HepG2 (cell line): Measurements from ENCODE around the gene WDR19. TPM values are rescaled to one million over a fixed set of nuclear protein-coding genes. Genes with fewer than 3 reads are reported as not detected.
"Not testable (repeated sequence)": the region's sequence is repeated elsewhere in the genome, so short reads cannot be mapped to it uniquely, and the experiment has no call there.

Source experiments
- ATAC-seq: fragments of 200-7000 bp; cut with Tn5 transposase; 3 replicates; pipeline ENCODE4 v1.9.1; 2020; ENCODE audit warnings: mild to moderate bottlenecking, moderate library complexity
- BruUV-seq: library from RNA; stranded (reverse); fragments of 400-500 nt; replicated peaks from 2 replicates; lab custom pipeline; 2021; lab: Mats Ljungman, UMichigan
- CTCF ChIA-PET: fragments of 300-600 bp; formaldehyde crosslinking; extraction: SDS; loops from one replicate; lab custom pipeline; 2021; ENCODE audit warnings: low total read pairs, inconsistent platforms, low intra/inter-chr PET ratio; lab: Yijun Ruan, JAX
- POLR2A ChIA-PET: fragments of 350-600 bp; sonication (Branson Sonifier 250); formaldehyde crosslinking; loops from one replicate; lab custom pipeline; 2020; ENCODE audit warnings: antibody characterized with exemption, inconsistent platforms; lab: Yijun Ruan, JAX
- DNase-seq: peaks from one replicate; pipeline ENCODE4 v3.0.0-alpha.2; 2015; ENCODE audit warnings: low spot score
- FAIRE-seq: peaks from 3 replicates; lab custom pipeline; 2011; peaks lifted over from hg19 to GRCh38; lab: Jason Lieb, UNC
- H2AFZ ChIP-seq: one replicate; pipeline ENCODE4 v1.6.1; 2011; ENCODE audit warnings: low read length, inconsistent platforms
- H3K27ac ChIP-seq: fragments of 300-600 bp; 3 replicates; pipeline ENCODE4 v1.8.0; 2011; ENCODE audit warnings: mixed run types, mild to moderate bottlenecking, mixed read lengths, low read length, inconsistent platforms; ENCODE audit not compliant: insufficient read depth; ENCODE audit errors: extremely low read length
- H3K27me3 ChIP-seq, 2 experiments: fragments of 200-600 bp in 1 of 2; 2 replicates in 1 of 2; 3 replicates in 1 of 2; pipeline versions ENCODE4 v1.6.0 to v1.8.0; 2011; ENCODE audit warnings: low read length in 2 of 2, mild to moderate bottlenecking in 2 of 2, moderate library complexity in 2 of 2, inconsistent platforms in 1 of 2; ENCODE audit not compliant: insufficient read depth in 2 of 2, control insufficient read depth in 1 of 2
- H3K36me3 ChIP-seq, 2 experiments: fragments of 200-600 bp in 1 of 2; replicated peaks in 1 of 2; 2 replicates in 1 of 2; 3 replicates in 1 of 2; pipeline versions ENCODE4 v1.5.1 to v1.8.0; 2011; ENCODE audit warnings: low read length in 2 of 2, inconsistent platforms in 1 of 2; ENCODE audit not compliant: insufficient read depth in 2 of 2, control insufficient read depth in 1 of 2
- H3K4me1 ChIP-seq: 2 replicates; pipeline ENCODE4 v1.5.1; 2012; ENCODE audit warnings: low read length, inconsistent platforms; ENCODE audit not compliant: insufficient read depth
- H3K4me2 ChIP-seq: 2 replicates; pipeline ENCODE4 v1.6.0; 2011; ENCODE audit warnings: low read depth, low read length, inconsistent platforms
- H3K4me3 ChIP-seq, 3 experiments: fragments of 200-600 bp in 1 of 3; sonication (generic), shearing (Covaris generic) in 1 of 3; replicated peaks in 1 of 3; 2 replicates each; pipeline ENCODE4 v1.5.1; 2011 to 2016; ENCODE audit warnings: low read length in 3 of 3, inconsistent platforms in 2 of 3, low read depth in 2 of 3, mild to moderate bottlenecking in 2 of 3, control low read depth in 1 of 3, mixed read lengths in 1 of 3; ENCODE audit not compliant: insufficient read depth in 1 of 3
- H3K79me2 ChIP-seq: one replicate; pipeline ENCODE4 v1.6.1; 2011; ENCODE audit warnings: low read length, inconsistent platforms; ENCODE audit not compliant: insufficient read depth
- H3K9ac ChIP-seq: 2 replicates; pipeline ENCODE4 v1.6.0; 2011; ENCODE audit warnings: mild to moderate bottlenecking, low read depth, low read length, inconsistent platforms; ENCODE audit not compliant: insufficient read depth
- H3K9me3 ChIP-seq: 2 replicates; pipeline ENCODE4 v1.5.1; 2012; ENCODE audit warnings: mild to moderate bottlenecking, low read length
- H4K20me1 ChIP-seq: 2 replicates; pipeline ENCODE4 v1.6.0; 2011; ENCODE audit warnings: inconsistent platforms, mild to moderate bottlenecking, low read length, moderate library complexity; ENCODE audit not compliant: insufficient read depth
- ELF1 ChIP-seq: sonication (generic); formaldehyde crosslinking; IDR thresholded peaks from 2 replicates; pipeline ENCODE4 v1.4.0; 2020; ENCODE audit warnings: missing genetic modification reagents
- PHF20 ChIP-seq: sonication (generic); formaldehyde crosslinking; IDR thresholded peaks from 2 replicates; pipeline ENCODE4 v1.5.0; 2020; ENCODE audit warnings: mild to moderate bottlenecking, missing genetic modification reagents
- ZKSCAN5 ChIP-seq: sonication (generic); formaldehyde crosslinking; IDR thresholded peaks from 2 replicates; pipeline ENCODE4 v1.5.1; 2020; ENCODE audit warnings: mild to moderate bottlenecking, missing genetic modification reagents
- ZNF281 ChIP-seq: sonication (generic); formaldehyde crosslinking; IDR thresholded peaks from 2 replicates; pipeline ENCODE4 v1.4.0; 2020; ENCODE audit warnings: missing genetic modification reagents, borderline replicate concordance
- WGBS: methylation state at CpG from one replicate; pipeline ENCODE4 v1.1.6; 2017; ENCODE audit warnings: low lambda C conversion rate; 5-methylcytosine and 5-hydroxymethylcytosine counted together
- in situ Hi-C: cut with HindIII; loops from 2 replicates; pipeline ENCODE4 v1.10.0; 2017; ENCODE audit warnings: low pct_unique_long_range_greater_than_20kb; ENCODE audit not compliant: extremely low pct_ligation_motif_present
- intact Hi-C: fragments of 100-400 bp; cut with micrococcal nuclease; formaldehyde crosslinking; loops from one replicate; pipeline ENCODE4 v1.10.0; 2022; ENCODE audit not compliant: unreplicated experiment
- polyA plus RNA-seq, 8 experiments: library from polyadenylated mRNA; depleted of rRNA in 3 of 8; stranded (reverse) in 7 of 8; unstranded in 1 of 8; fragments of >200 nt; fragmentation: Illumina TruSeq in 4 of 8; extraction: Trizol in 4 of 8; gene quantifications; 2 replicates each; pipeline versions ENCODE4 v1.2.1 to v1.2.3, GENCODE V29; 2011 to 2016; ENCODE audit warnings: low read depth in 4 of 8, missing spikeins in 1 of 8, mixed read lengths in 1 of 8; ENCODE audit not compliant: insufficient read depth in 1 of 8
- total RNA-seq, 5 experiments: library from RNA; depleted of rRNA; stranded (reverse); fragments of >200 nt; fragmentation: Illumina TruSeq; extraction: Trizol; gene quantifications; 2 replicates each; pipeline ENCODE4 v1.2.3, GENCODE V29; 2016; ENCODE audit warnings: low read depth in 1 of 5
- TF ChIP-seq, protein P1 (sequence below): sonication (generic); formaldehyde crosslinking; IDR thresholded peaks from 2 replicates; pipeline ENCODE4 v1.4.0; 2020; ENCODE audit warnings: mild to moderate bottlenecking, missing genetic modification reagents

WDR19 gene
- total and polyA plus RNA-seq, 2 of the 13 experiments (the other 11 are each of a cell fraction or from before 2014, with no cell fraction given), result 22.9 to 34.1 TPM

DNA sequence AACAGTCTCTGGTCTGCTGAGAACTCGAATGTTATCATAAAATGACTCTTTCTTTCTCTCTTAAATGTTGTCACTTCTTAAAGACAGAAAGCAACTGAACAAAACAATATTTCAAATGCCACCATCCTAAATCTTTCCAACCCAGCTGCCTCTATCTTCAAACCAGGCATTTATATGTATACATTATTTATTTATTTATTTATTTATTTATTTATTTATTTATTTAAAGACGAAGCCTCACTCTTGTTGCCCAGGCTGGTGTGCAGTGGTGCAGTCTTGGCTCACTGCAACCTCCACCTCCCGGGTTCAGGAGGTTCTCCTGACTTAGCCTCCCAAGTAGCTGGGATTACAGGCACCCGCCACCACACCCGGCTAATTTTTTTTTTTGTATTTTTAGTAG, 110.1 kb downstream of the WDR19 start:
- CTCF ChIA-PET, POLR2A ChIA-PET, H3K27me3 ChIP-seq, in situ Hi-C loops, H3K9ac ChIP-seq, FAIRE-seq, H4K20me1 ChIP-seq, DNase-seq, intact Hi-C loops, ATAC-seq, BruUV-seq, H3K4me3 ChIP-seq, H2AFZ ChIP-seq, H3K27ac ChIP-seq, H3K79me2 ChIP-seq, H3K9me3 ChIP-seq, H3K4me1 ChIP-seq, H3K4me2 ChIP-seq: not testable (repeated sequence)
- 96% methylated on average over 5 of the region's 5 CpGs for WGBS
- H3K36me3 ChIP-seq, result peaks cover 20 to 67% of the 10 kb centered on the region in 2 experiments

- intact Hi-C loops (no loop called here), in situ Hi-C loops (no loop called here)
- H3K4me1 ChIP-seq, result no peaks in the 10 kb centered on the region
- ChIA-PET CTCF (no interaction called here), POLR2A (no interaction called here)
- WGBS, result 99% methylated on average over 8 of the region's 8 CpGs
- no peak for ATAC-seq
- H3K79me2 ChIP-seq, result no peaks in the 10 kb centered on the region
- H4K20me1 ChIP-seq, result no peaks in the 10 kb centered on the region
- H3K27me3 ChIP-seq, result no peaks in the 10 kb centered on the region
- no TSS peak for BruUV-seq
- no peak for FAIRE-seq
- no peaks in the 10 kb centered on the region for H3K9me3 ChIP-seq
- no peak overlapping the region for H2AFZ ChIP-seq
- H3K4me3 ChIP-seq, result no peak overlapping the region
- no peak overlapping the region for H3K9ac ChIP-seq
- H3K36me3 ChIP-seq, result peaks cover 13 to 60% of the 10 kb centered on the region in 2 experiments
- H3K27ac ChIP-seq, result no peak overlapping the region
- H3K4me2 ChIP-seq, result no peak overlapping the region
- no peak for DNase-seq
- TF ChIP-seq ZNF281 (CRISPR knock-in tag) (no peak), ELF1 (CRISPR knock-in tag) (no peak), ZKSCAN5 (no peak), PHF20 (no peak)
- TF ChIP-seq, protein P1, sequence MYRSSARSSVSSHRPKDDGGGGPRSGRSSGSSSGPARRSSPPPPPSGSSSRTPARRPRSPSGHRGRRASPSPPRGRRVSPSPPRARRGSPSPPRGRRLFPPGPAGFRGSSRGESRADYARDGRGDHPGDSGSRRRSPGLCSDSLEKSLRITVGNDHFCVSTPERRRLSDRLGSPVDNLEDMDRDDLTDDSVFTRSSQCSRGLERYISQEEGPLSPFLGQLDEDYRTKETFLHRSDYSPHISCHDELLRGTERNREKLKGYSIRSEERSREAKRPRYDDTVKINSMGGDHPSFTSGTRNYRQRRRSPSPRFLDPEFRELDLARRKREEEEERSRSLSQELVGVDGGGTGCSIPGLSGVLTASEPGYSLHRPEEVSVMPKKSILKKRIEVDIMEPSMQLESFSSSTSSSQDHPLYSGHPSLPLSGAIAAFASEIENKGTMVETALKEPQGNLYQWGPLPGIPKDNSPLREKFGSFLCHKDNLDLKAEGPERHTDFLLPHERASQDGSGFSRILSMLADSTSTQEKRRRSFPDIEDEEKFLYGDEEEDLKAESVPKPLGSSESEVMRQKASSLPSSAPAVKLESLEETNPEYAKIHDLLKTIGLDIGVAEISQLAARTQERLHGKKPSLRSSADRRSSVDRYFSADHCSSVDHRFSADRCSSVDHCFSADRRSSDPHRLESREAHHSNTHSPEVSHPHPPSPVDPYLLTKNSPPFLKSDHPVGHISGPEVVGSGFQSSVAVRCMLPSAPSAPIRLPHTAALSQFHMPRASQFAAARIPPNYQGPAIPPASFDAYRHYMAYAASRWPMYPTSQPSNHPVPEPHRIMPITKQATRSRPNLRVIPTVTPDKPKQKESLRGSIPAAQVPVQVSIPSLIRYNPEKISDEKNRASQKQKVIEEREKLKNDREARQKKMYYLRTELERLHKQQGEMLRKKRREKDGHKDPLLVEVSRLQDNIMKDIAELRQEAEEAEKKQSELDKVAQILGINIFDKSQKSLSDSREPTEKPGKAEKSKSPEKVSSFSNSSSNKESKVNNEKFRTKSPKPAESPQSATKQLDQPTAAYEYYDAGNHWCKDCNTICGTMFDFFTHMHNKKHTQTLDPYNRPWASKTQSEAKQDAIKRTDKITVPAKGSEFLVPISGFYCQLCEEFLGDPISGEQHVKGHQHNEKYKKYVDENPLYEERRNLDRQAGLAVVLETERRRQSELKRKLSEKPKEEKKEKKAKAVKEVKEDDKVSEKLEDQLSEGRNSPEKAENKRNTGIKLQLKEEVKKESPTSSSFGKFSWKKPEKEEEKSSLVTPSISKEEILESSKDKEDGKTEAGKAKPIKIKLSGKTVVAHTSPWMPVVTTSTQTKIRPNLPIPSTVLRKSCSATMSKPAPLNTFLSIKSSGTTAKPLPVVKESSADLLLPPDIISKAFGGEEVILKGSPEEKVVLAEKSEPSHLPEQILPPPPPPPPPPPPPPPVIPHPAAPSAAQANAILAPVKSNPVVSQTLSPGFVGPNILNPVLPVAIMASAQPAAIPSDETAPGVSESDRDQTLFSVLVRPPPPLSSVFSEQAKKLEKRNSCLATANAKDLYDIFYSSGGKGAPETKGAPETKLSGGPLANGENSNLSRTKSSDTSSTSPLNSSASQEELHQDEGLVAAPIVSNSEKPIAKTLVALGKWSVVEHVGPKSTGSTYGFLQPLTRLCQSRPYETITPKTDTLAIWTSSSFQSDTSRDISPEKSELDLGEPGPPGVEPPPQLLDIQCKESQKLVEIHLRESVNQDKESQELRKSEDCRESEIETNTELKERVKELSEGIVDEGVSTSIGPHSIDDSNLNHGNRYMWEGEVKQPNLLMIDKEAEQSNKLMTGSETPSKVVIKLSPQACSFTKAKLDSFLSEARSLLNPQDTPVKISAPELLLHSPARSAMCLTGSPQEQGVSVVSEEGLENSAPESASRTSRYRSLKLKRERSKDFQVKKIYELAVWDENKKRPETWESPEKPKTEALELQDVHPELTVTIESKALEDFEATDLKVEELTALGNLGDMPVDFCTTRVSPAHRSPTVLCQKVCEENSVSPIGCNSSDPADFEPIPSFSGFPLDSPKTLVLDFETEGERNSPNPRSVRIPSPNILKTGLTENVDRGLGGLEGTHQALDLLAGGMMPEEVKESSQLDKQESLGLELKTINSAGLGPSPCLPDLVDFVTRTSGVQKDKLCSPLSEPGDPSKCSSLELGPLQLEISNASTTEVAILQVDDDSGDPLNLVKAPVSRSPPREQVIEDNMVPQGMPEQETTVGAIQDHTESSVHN (CRISPR knock-in tag), result no peak
Observed at GRCh38 chr4:39295784-39296183, 113.5 kb downstream of the WDR19 start.
